K562 (cell line): ENCODE measurements around the gene ZNF844. TPM values are rescaled to one million over a fixed set of nuclear protein-coding genes. Genes with fewer than 3 reads are reported as not detected.
A peak's percentile ranks its signal among the peaks of the same experiment; 100 is the strongest.

Source experiments
- ATAC-seq: fragments of 200-7000 bp; cut with Tn5 transposase; 3 replicates; pipeline ENCODE4 v1.9.1; 2020; ENCODE audit warnings: moderate library complexity
- BruUV-seq: library from RNA; stranded (reverse); fragments of 400-500 nt; replicated peaks from 2 replicates; lab custom pipeline; 2021; lab: Mats Ljungman, UMichigan
- CTCF ChIA-PET: fragments of 300-600 bp; formaldehyde crosslinking; extraction: SDS; loops from one replicate; lab custom pipeline; 2021; ENCODE audit warnings: low intra/inter-chr PET ratio; lab: Yijun Ruan, JAX
- POLR2A ChIA-PET: fragments of 300-600, 350-650 bp; sonication (Branson Sonifier 250); formaldehyde crosslinking; extraction: SDS; loops from one replicate; lab custom pipeline; 2021; ENCODE audit warnings: antibody characterized with exemption, inconsistent platforms; lab: Yijun Ruan, JAX
- DNase-seq, 4 experiments: peaks; one replicate each; pipeline versions ENCODE4 v3.0.0 to v3.0.0-alpha.2; 2011 to 2018; ENCODE audit warnings: low spot score in 3 of 4, mixed read lengths in 3 of 4; ENCODE audit errors: extremely low read depth in 1 of 4
- FAIRE-seq: peaks from 2 replicates; lab custom pipeline; 2011; peaks lifted over from hg19 to GRCh38; lab: Jason Lieb, UNC
- H2AFZ ChIP-seq: 2 replicates; pipeline ENCODE4 v1.6.0; 2011; ENCODE audit warnings: low read depth, low read length, control low read depth, inconsistent platforms
- H3K27ac ChIP-seq: fragments of 200-600 bp; 3 replicates; pipeline ENCODE4 v1.8.0; 2011; ENCODE audit warnings: low read depth, mild to moderate bottlenecking, control low read depth, inconsistent platforms, low read length, moderate library complexity, mixed read lengths; ENCODE audit errors: extremely low read depth
- H3K27me3 ChIP-seq, 2 experiments: fragments of 300-600 bp in 1 of 2; 2 replicates in 1 of 2; 3 replicates in 1 of 2; pipeline versions ENCODE4 v1.6.0 to v1.8.0; 2011; ENCODE audit warnings: inconsistent platforms in 2 of 2, low read length in 2 of 2, mild to moderate bottlenecking in 1 of 2, mixed read lengths in 1 of 2, moderate library complexity in 1 of 2; ENCODE audit not compliant: control insufficient read depth in 2 of 2, insufficient read depth in 2 of 2
- H3K36me3 ChIP-seq: fragments of 300-600 bp; 3 replicates; pipeline ENCODE4 v1.8.0; 2011; ENCODE audit warnings: mild to moderate bottlenecking, low read length, inconsistent platforms; ENCODE audit not compliant: control insufficient read depth, insufficient read depth
- H3K4me1 ChIP-seq, 2 experiments: fragments of 200-600 bp in 1 of 2; replicated peaks in 1 of 2; 2 replicates in 1 of 2; 3 replicates in 1 of 2; pipeline versions ENCODE4 v1.5.1 to v1.8.0; 2011; ENCODE audit warnings: inconsistent platforms in 2 of 2, low read length in 2 of 2, mild to moderate bottlenecking in 1 of 2, mixed read lengths in 1 of 2, moderate library complexity in 1 of 2; ENCODE audit not compliant: control insufficient read depth in 2 of 2, insufficient read depth in 2 of 2
- H3K4me2 ChIP-seq: 2 replicates; pipeline ENCODE4 v1.6.1; 2011; ENCODE audit warnings: low read length, control low read depth, inconsistent platforms, mixed read lengths; ENCODE audit not compliant: insufficient read depth
- H3K4me3 ChIP-seq: fragments of 200-600 bp; sonication (generic), shearing (Covaris generic); 2 replicates; pipeline ENCODE4 v1.5.1; 2016; ENCODE audit warnings: control low read depth, inconsistent platforms
- H3K79me2 ChIP-seq: fragments of 200-600 bp; 3 replicates; pipeline ENCODE4 v1.8.0; 2011; ENCODE audit warnings: low read length, inconsistent platforms; ENCODE audit not compliant: control insufficient read depth, insufficient read depth
- H3K9ac ChIP-seq, 2 experiments: 2 replicates each; pipeline versions ENCODE4 v1.6.0 to v1.6.1; 2011; ENCODE audit warnings: low read depth in 2 of 2, low read length in 2 of 2, control low read depth in 1 of 2, inconsistent platforms in 1 of 2, mild to moderate bottlenecking in 1 of 2, mixed read lengths in 1 of 2; ENCODE audit not compliant: insufficient read depth in 1 of 2
- H3K9me1 ChIP-seq: one replicate; pipeline ENCODE4 v1.6.0; 2011; ENCODE audit warnings: inconsistent platforms, mild to moderate bottlenecking, low read length, moderate library complexity; ENCODE audit not compliant: control insufficient read depth, insufficient read depth
- H3K9me3 ChIP-seq: replicated peaks from 2 replicates; pipeline ENCODE4 v1.5.1; 2011; ENCODE audit warnings: low read depth, low read length, inconsistent platforms; ENCODE audit not compliant: control insufficient read depth, insufficient read depth
- H4K20me1 ChIP-seq: replicated peaks from 2 replicates; pipeline ENCODE4 v1.6.1; 2011; ENCODE audit warnings: low read length, inconsistent platforms, mixed read lengths; ENCODE audit not compliant: control insufficient read depth, insufficient read depth
- POLR3A ChIP-seq: IDR thresholded peaks from 2 replicates; pipeline ENCODE4 v1.6.1; 2011; ENCODE audit warnings: borderline replicate concordance, mild to moderate bottlenecking, moderate library complexity; ENCODE audit not compliant: insufficient read length, insufficient read depth; ENCODE audit errors: extremely low read depth
- RAD21 ChIP-seq, 2 experiments: fragments of 250-450 bp in 1 of 2; fragments of 450-650 bp in 1 of 2; sonication (Bioruptor Pico) in 1 of 2; formaldehyde crosslinking in 1 of 2; IDR thresholded peaks in 1 of 2; conservative IDR thresholded peaks in 1 of 2; 2 replicates each; pipeline versions ENCODE4 v1.4.0 to v1.8.0; 2020 to 2022; ENCODE audit warnings: mild to moderate bottlenecking in 2 of 2, moderate library complexity in 1 of 2
- SMC3 ChIP-seq: conservative IDR thresholded peaks from 2 replicates; pipeline ENCODE4 v1.6.1; 2011; ENCODE audit warnings: low read depth, low read length, improper control_type of control experiment; ENCODE audit not compliant: insufficient read depth
- SRF ChIP-seq, 2 experiments: fragments of 250-450, 450-650 bp in 1 of 2; sonication (Bioruptor Pico) in 1 of 2; sonication (generic) in 1 of 2; formaldehyde crosslinking; IDR thresholded peaks; 2 replicates each; pipeline versions ENCODE4 v1.5.0 to v1.5.1; 2020 to 2022; ENCODE audit warnings: mild to moderate bottlenecking in 1 of 2, missing genetic modification reagents in 1 of 2
- WGBS: fragments of 100-300 bp; shearing (Covaris generic); methylation state at CpG from one replicate; pipeline ENCODE4 v1.1.6; 2016; ENCODE audit warnings: low coverage, mixed read lengths; ENCODE audit not compliant: insufficient coverage; ENCODE audit errors: missing lambda C conversion rate; 5-methylcytosine and 5-hydroxymethylcytosine counted together
- in situ Hi-C: fragments of 300-500 bp; cut with MboI; formaldehyde crosslinking; loops from 4 replicates; pipeline ENCODE4 v1.15.0; 2018; ENCODE audit warnings: inconsistent platforms, mixed read lengths
- intact Hi-C: fragments of 100-400 bp; cut with micrococcal nuclease; formaldehyde crosslinking; loops from 2 replicates; pipeline ENCODE4 v1.14.2; 2022
- polyA plus RNA-seq, 8 experiments: library from polyadenylated mRNA; depleted of rRNA in 4 of 8; stranded (reverse) in 5 of 8; unstranded in 3 of 8; fragments of >200 nt; fragmentation: Nextera tagmentation in 2 of 8; fragmentation: Illumina TruSeq in 1 of 8; extraction: Ambion mirVana in 2 of 8; extraction: Trizol in 1 of 8; gene quantifications; 2 replicates each; pipeline versions ENCODE4 v1.2.1 to v1.2.3, GENCODE V29; 2011 to 2014; ENCODE audit warnings: inconsistent platforms in 1 of 8, missing spikeins in 1 of 8
- total RNA-seq, 7 experiments: library from RNA; depleted of rRNA in 6 of 7; stranded (reverse); fragments of >200 nt in 6 of 7; fragmentation: Illumina TruSeq in 2 of 7; extraction: Trizol in 2 of 7; gene quantifications; 2 replicates each; pipeline versions ENCODE4 v1.2.1 to v1.2.3, GENCODE V29; 2011 to 2021; ENCODE audit warnings: low replicate concordance in 1 of 7
- TF ChIP-seq, protein P1 (sequence below), 2 experiments: fragments of 450-650 bp; formaldehyde crosslinking in 1 of 2; IDR thresholded peaks; 2 replicates each; pipeline versions ENCODE4 v1.4.0 to v1.6.1; 2014 to 2020; ENCODE audit warnings: mild to moderate bottlenecking in 2 of 2, borderline replicate concordance in 1 of 2, low read depth in 1 of 2
- TF ChIP-seq, protein P2 (sequence below), 3 experiments: IDR thresholded peaks in 2 of 3; conservative IDR thresholded peaks in 1 of 3; 2 replicates each; pipeline ENCODE4 v1.5.1; 2011 to 2012; ENCODE audit warnings: low read length in 3 of 3, mild to moderate bottlenecking in 3 of 3, control low read depth in 2 of 3, improper control_type of control experiment in 1 of 3, inconsistent platforms in 1 of 3, low read depth in 1 of 3, mixed read lengths in 1 of 3, moderate library complexity in 1 of 3; ENCODE audit not compliant: insufficient read depth in 2 of 3

The ZNF844 gene
- total and polyA plus RNA-seq, 9 of the 15 experiments (the other 6 are each of a cell fraction or from before 2014, with no cell fraction given) = 0.80 to 4.5 (median 2.2) TPM

DNA sequence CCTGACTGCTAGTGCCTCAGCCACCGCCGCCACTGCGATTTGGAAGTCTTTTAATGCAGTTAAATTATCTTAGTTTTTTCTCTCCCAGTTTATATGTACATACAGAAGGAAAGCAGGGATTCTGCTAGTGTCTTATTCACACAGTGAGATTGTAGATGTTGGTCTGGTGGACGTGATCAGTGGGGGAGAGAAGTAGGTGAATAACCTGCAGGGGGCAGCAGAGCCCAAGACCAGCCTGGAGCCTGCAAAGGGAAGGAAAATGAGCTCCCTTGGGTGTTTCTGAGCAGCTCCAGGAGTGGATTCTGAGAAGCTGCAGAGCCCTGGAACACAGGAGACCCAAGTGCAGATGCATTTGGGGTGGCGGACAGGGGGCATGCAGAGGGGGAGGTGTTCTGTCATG lies 26.3 kb downstream of the ZNF844 start:
- POLR2A ChIA-PET = interaction anchor here (0.5 to 0.8 kb wide), 4 partner anchors 10 to 581 kb away, joined by 3 to 5 read pairs (median 3); no protein-coding TSS in a partner anchor
- H3K36me3 ChIP-seq = peaks cover 9% of the 10 kb centered on the region; the same call in 2 of the 3 replicates
- peak; percentile 74 for ATAC-seq

More for the DNA sequence above, 26.3 kb downstream of the ZNF844 start:
- in situ Hi-C loops = no loop called here
- DNase-seq (peak; percentile 57 to 76 (median 62)), FAIRE-seq (peak; percentile 77)
- WGBS = 19% methylated on average over 5 of the region's 5 CpGs
- TF ChIP-seq SRF (CRISPR knock-in tag; IDR thresholded peaks at IDR 0.05) = no peak
- peak; percentile 51; the same call in 1 of the 2 replicates for TF ChIP-seq SMC3
- peak; percentile 19 to 65; a peak in 3 of 4 replicates for TF ChIP-seq RAD21 (CRISPR knock-in tag; conservative IDR thresholded peaks at IDR 0.05 in 1 of 2, IDR thresholded peaks at IDR 0.05 in 1 of 2)
- no peak for TF ChIP-seq POLR3A
- TF ChIP-seq, protein P1, sequence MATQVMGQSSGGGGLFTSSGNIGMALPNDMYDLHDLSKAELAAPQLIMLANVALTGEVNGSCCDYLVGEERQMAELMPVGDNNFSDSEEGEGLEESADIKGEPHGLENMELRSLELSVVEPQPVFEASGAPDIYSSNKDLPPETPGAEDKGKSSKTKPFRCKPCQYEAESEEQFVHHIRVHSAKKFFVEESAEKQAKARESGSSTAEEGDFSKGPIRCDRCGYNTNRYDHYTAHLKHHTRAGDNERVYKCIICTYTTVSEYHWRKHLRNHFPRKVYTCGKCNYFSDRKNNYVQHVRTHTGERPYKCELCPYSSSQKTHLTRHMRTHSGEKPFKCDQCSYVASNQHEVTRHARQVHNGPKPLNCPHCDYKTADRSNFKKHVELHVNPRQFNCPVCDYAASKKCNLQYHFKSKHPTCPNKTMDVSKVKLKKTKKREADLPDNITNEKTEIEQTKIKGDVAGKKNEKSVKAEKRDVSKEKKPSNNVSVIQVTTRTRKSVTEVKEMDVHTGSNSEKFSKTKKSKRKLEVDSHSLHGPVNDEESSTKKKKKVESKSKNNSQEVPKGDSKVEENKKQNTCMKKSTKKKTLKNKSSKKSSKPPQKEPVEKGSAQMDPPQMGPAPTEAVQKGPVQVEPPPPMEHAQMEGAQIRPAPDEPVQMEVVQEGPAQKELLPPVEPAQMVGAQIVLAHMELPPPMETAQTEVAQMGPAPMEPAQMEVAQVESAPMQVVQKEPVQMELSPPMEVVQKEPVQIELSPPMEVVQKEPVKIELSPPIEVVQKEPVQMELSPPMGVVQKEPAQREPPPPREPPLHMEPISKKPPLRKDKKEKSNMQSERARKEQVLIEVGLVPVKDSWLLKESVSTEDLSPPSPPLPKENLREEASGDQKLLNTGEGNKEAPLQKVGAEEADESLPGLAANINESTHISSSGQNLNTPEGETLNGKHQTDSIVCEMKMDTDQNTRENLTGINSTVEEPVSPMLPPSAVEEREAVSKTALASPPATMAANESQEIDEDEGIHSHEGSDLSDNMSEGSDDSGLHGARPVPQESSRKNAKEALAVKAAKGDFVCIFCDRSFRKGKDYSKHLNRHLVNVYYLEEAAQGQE (IDR thresholded peaks at IDR 0.05; ENCODE audit: borderline replicate concordance) = peak; percentile 33; the same call in 1 of the 2 replicates
- TF ChIP-seq, protein P1 (CRISPR knock-in tag; IDR thresholded peaks at IDR 0.05; ENCODE audit: low read depth) = no peak
- TF ChIP-seq, protein P2, sequence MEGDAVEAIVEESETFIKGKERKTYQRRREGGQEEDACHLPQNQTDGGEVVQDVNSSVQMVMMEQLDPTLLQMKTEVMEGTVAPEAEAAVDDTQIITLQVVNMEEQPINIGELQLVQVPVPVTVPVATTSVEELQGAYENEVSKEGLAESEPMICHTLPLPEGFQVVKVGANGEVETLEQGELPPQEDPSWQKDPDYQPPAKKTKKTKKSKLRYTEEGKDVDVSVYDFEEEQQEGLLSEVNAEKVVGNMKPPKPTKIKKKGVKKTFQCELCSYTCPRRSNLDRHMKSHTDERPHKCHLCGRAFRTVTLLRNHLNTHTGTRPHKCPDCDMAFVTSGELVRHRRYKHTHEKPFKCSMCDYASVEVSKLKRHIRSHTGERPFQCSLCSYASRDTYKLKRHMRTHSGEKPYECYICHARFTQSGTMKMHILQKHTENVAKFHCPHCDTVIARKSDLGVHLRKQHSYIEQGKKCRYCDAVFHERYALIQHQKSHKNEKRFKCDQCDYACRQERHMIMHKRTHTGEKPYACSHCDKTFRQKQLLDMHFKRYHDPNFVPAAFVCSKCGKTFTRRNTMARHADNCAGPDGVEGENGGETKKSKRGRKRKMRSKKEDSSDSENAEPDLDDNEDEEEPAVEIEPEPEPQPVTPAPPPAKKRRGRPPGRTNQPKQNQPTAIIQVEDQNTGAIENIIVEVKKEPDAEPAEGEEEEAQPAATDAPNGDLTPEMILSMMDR (IDR thresholded peaks at IDR 0.05 in 2 of 3, conservative IDR thresholded peaks at IDR 0.05 in 1 of 3; ENCODE audit: insufficient read depth in 2 of 3, low read depth in 1 of 3, low read length in 3 of 3) = peak; percentile 68 to 74 (median 69)
- TF ChIP-seq, all 486 proteins: peak for 4
- Histone ChIP-seq H3K9ac (no peak overlapping the region), H3K27me3 (no peaks in the 10 kb centered on the region), H3K4me1 (peaks cover 0 to 10% of the 10 kb centered on the region in 2 experiments; a peak in 2 of 5 replicates), H3K79me2 (peaks cover 15% of the 10 kb centered on the region), H3K27ac (no peak overlapping the region), H3K9me3 (peaks cover 2% of the 10 kb centered on the region), H2AFZ (no peak overlapping the region), H3K4me3 (no peak overlapping the region), H3K9me1 (no peaks in the 10 kb centered on the region), H3K4me2 (no peak overlapping the region), H4K20me1 (no peaks in the 10 kb centered on the region)
- CTCF ChIA-PET = no interaction called here
- BruUV-seq = no TSS peak
- intact Hi-C loops = loop anchor here (2.0 kb wide), 1 partner anchor 50 kb away; the partner anchor contains the start of gene ZNF20
